GM12801 (cell line): ENCODE measurements around the gene SHH.

ENCODE experiments used
- TF ChIP-seq, protein P1 (sequence below): IDR thresholded peaks from one replicate; pipeline ENCODE4 v1.5.1; 2011; ENCODE audit warnings: control low read depth; ENCODE audit not compliant: insufficient read length; ENCODE audit errors: extremely low read depth

Gene SHH

DNA sequence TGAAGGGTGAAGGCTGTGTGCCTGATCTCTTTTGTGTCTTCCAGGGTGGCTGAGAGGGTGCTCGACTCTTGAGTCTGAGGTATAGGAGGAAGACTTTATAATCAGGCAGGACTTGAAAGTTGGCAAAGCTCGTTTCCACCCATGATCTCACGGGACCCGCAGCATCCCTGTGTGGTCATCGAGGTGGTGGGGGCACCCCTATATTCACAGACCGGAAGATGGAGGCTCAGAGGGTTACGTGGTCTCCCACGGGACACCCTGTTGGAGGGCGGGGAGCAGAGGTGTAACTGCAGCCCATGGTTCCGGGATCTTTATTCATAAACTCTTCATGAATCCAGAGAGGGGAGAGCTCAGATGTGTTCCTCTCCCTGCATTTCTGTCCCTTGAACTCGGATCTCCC is 9.6 kb upstream of the SHH start:
- TF ChIP-seq, protein P1, sequence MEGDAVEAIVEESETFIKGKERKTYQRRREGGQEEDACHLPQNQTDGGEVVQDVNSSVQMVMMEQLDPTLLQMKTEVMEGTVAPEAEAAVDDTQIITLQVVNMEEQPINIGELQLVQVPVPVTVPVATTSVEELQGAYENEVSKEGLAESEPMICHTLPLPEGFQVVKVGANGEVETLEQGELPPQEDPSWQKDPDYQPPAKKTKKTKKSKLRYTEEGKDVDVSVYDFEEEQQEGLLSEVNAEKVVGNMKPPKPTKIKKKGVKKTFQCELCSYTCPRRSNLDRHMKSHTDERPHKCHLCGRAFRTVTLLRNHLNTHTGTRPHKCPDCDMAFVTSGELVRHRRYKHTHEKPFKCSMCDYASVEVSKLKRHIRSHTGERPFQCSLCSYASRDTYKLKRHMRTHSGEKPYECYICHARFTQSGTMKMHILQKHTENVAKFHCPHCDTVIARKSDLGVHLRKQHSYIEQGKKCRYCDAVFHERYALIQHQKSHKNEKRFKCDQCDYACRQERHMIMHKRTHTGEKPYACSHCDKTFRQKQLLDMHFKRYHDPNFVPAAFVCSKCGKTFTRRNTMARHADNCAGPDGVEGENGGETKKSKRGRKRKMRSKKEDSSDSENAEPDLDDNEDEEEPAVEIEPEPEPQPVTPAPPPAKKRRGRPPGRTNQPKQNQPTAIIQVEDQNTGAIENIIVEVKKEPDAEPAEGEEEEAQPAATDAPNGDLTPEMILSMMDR = no peak

DNA sequence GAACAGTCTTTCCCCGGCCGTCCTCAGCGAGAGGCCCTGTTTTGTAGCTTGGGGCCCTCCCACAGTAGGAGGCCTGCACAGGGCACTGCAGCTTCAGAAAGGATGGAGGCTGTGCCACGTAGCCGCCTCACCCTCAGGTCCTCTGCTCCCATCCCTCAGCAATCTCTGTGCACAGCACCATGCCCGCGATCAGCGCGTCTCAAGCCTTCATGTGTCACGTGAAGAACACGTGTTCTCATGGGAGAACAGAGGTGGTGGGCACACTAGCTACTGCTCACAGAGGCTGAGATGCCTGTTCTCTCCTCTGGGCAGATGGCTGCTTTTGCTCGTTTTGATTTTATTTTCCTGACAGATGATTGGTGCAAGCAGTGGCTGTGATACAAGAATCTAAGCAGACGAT is 8.5 kb upstream of the SHH start:
- TF ChIP-seq, protein P1 = no peak

DNA sequence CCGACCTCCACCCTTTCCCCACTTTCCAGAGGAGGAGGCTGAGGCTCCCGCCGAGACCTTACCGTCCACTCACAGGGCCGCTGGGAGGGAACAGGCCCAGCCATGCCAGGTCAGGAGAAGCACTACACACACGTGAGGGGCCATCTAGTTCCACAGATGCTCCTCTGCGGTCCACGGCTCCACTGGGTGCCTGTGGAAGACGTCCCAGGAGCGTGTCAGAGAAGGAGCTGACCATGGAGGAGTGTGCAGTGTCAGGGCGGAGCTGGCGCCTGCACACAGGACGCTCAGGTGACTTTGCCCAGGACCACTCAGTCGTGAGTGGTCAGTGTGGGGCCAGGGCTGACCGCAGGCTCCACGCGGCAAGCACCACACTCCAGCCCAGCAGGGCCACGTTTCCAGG is 8.0 kb upstream of the SHH start:
- TF ChIP-seq, protein P1 = no peak

DNA sequence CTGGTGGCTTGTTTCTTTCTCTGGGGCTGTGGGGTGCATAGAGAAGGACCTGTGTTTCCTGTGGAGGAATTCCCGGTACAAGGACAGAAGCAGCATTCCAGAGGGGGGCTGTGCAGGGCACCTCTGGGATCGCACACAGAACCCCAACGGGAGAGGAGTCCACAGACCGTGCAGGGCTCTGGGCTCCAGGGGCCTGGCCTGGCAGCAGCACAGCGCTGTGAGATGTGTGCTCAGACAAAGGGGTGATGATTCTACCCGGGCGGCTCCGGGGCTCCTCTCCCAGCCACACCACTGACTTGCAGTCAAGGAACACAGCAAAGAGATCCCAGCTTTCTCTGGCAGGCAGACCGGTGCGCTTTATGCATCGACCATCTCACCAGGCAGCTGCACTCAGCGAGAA is 6.9 kb upstream of the SHH start:
- TF ChIP-seq, protein P1 = no peak

DNA sequence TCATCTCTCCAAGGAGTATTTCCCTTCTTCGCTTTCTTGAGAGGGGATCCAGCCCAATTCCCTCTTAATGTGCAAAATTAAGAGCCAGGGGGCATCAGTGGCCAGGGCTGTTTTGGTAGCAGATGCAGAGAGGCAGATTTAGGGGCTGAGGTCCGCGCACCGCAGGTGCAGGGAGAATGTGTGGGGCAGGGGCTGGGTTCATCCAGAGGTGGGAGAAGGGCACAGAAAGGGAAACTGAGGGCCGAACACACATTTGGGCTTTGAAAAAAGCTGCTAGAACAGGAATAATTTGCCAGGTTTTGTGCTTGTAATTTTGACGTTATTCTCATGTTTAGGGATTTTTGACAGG is 6.5 kb upstream of the SHH start:
- TF ChIP-seq, protein P1 = no peak

DNA sequence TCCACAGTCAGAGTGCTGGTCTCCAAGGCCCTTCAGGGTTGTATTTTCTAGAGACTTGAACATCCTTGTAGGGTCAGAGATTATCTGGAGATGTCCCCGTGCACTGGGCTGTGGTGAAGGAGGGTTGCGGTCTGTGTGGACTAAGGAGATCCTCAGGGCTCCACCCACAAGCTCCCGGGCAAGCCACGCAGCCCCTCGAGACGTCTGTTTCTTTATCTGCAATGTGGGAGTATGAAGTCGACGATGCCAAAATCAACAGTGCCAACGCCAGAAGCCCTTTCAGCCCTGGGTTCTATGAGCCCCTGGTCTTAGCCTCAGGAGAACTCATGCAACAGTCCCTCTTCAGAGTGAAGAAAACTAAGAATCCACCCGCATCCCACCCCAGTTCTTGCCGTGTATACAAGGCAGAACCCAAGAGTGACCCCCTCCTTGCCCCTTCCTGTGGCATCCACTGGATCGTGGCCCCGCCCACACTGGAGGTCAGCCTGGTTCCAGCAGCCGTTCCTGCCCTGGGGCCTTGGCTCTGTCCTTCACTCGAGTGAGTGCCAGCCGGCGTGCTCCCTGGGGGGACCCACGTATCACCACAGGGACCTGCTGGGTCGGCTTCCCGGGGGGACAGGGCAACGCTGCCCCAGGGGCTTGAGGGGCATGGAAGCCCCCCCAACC is 6.0 kb upstream of the SHH start:
- TF ChIP-seq, protein P1 = no peak

DNA sequence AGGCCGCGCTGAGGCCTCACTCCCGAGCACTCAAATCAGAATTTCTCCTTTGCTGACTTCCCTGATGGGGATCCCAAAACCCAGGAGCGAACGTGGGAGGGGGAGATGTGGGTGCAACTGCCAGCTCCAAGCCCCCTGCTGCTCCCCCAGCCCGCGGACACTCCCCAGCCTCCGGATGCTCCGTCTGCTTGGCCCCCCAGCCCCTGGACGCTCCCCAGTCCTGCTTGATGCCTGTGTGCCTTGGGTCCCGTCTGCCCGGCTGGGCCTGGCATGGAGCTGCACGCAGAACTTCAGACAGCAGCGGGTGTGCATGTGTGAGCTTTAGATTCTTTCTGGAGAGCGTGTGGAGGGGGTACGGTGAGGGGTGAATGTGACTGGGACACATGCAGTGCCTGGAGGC is 4.7 kb upstream of the SHH start:
- TF ChIP-seq, protein P1 = no peak

DNA sequence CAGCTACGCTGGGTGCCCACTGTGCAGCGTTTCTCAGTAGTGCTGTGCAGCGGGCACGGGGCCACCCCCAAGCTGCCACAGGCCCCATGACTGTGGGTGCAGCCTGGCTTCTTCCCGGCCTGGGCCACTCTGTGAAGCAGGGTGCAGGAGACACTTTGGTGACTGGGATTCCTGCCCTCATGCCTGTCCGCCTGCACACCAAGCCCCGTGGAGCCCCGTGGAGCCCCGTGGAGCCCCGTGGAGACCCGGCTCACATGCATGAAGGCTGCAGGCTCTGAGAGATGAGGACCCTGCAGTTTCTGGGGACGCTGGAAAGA is 3.9 kb upstream of the SHH start:
- TF ChIP-seq, protein P1 = no peak
